Endothelial cell of hepatic sinusoid (primary cell): ENCODE measurements around the gene ADAR.

Source experiments
- in situ Hi-C: cut with HindIII; loops from 2 replicates; pipeline ENCODE4 v1.10.0; 2017; ENCODE audit warnings: low sequenced_read_pairs

ADAR gene

DNA sequence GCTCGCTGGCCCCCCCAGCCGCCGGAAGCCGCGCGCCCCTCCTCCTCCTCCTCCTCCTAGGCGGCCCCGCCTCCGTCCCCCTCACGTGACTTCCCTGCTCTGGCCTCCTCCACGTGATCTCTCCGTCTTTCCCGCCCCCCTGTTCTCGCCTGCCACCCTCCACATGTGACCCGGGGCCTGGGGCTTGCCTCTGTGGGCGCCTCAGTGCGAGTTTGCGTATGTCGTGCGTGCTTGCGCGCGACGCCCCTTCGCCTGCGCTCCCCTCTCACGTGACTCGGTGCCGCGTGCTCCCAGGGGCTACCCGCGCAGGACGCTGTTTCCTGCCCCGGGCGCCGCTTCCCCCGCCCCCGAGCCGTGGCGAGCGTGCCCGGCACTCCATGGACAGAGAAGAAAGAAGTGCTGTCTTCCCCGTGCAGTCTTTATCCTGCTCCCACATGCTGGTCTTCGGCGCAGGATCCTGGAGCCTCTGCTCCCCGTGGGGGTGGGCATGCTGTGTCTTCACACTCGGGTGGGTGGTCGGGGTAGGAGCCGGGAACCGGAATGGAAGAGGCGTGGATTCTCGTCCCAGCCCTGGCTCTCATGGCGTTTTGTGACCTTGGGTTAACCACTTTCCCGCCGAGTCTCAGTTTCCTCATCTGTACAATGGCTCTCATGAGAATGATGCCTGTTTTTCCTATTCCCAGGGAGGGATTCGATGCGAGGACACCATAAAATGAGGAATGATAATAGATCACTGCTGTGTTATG lies 49.1 kb downstream of the ADAR start:
- in situ Hi-C loops: loop anchor here (5.0 kb wide), 1 partner anchor 77 kb away; no protein-coding TSS in a partner anchor

DNA sequence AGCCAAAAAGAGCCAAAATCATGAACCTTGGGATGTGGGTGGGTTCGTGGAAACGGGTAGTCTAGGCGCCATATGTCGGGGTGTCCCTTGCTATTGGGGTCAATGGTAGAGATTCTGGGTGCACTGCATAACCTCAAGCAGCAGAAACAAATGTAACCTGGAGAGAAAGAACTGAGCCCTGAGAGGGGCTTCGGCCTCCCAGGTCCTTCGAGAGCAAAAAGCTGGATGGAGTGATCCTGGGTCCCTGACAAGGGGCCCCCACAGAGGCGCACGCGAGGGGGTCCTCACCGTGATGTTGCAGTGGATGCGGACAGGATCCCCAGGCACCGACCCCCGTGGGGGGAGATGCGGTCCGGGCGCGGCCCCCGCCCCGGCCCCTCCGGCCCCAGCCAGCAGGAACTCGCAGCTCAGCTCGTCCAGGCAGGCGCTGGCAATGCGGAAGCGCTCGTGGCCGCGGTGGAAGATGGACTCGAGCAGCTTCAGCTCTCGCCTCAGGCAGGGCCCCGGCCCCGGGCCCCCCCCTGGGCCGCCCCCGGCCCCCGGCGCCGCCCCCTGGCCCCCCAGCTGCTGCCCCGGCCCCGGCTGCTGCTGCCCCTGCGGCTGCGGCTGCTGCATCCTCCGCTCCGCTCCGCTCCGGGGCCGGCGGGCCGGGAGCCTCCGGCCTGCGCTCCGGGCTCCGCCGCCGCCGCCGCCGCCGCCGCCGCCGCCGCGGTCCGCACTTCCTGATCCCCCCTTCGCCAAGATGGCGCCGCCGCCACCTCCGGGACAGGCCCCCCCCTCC lies 49.9 kb downstream of the ADAR start, which contains the start of gene UBE2Q1:
UBE2Q1 (minus strand) TSS at position 724 of the 781 bp plus-strand sequence; CDS start at position 615, 109 bp downstream.
- in situ Hi-C loops: loop anchor here (5.0 kb wide), 1 partner anchor 76 kb away; no protein-coding TSS in a partner anchor

DNA sequence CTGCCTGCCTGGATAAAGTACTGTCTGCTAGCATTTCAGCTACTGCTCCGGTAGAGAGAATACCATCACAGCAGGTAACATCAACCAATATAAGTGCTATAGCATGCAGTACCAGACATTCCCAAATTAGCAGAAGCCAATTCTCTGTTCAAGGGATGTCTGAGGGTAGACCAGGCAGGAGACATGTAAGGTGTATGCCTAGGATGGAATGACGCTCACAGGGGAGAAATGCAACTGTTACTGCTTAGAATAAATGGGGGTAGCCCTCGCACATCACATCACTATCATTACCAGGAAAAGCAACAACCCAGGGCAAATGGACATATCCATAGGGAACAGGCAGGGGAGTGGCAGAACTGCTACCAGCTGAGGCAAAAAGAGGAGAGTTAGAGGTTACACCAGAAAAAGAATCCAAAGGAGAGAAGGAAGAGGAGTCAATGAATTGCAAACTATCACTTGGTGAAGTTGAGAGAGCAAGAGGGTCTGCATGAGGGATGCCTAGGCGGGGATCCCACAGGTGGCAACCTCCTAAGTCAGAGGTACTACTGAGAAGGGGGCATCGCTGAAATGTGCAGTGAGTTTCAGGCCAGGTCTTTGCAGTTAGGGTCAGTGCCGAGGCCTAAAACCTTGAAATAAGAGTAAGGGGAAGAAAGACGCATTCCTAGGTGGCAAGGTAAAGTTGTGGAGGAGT lies 50.6 kb downstream of the ADAR start:
- in situ Hi-C loops: loop anchor here (5.0 kb wide), 1 partner anchor 75 kb away; no protein-coding TSS in a partner anchor

DNA sequence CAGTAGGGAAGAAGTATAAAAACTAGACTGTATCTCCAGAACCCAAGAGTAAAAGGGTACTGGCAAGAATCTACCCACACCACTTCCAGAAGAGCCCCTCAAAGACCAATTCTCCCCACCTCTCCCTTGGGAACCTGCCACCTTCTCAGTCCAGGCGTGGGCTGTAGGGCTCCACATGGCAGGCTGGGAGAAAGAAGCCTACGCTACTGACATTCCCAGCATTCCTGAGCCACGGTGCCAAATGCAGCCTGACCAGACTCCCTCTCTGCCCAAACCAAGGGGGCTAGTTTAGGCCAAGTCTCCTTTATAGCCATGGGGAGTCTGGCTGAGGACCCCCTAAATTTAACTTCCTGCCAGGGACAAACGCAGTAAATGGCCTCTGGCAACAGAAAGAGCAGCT lies 51.6 kb downstream of the ADAR start:
- in situ Hi-C loops: loop anchor here (5.0 kb wide), 1 partner anchor 74 kb away; no protein-coding TSS in a partner anchor

DNA sequence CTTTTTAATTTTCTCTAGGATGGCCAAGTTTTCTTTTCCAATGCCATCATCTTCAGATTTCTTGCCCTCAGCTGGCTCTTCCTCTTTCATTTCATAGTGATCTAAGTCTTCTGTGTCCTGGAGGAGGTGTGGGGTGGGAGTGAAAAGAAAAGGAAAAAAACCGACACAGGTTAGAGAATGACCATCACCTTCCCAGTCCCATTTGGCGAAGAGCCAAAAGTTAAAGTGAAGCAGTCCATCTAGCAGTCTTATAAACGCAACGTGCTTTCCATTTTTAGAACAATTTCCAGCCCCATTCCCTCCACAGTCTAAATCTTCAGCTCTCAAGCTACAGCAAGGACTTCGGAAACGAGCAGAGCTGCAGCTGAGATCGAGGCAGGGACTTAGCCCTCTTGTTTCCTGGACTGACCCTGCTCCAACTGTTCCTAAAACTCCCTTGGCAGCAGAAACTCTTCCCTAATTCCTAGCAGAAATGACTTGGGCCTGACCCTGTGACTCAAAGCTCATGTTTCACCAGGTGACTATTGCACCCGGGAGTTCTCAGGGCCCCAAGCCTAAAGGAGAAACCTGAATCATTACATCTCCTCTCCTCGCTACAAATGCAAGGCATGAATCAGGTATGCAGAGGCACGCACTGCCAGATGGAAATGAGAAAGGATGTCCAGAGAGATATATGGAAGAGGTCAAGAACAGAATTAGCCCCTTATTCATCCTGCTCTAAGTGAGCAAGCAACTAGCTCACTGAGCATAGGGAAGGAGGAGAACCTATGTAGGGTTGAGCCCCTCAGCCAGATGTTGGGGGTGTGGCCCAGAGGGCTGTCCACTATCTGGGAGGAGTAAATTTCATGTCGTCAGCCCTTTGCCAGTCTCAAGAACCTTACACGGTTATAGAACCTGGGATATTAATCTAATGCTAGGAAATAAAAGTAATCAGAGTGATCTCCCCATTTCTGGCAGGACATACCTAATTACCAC lies 54.6 kb downstream of the ADAR start:
- in situ Hi-C loops: no loop called here

- in situ Hi-C loops: no loop called here
Observed at GRCh38 chr1:154552036-154552435, 56.0 kb downstream of the ADAR start.

- in situ Hi-C loops: no loop called here
Observed at GRCh38 chr1:154551474-154551873, 56.5 kb downstream of the ADAR start.

GRCh38 chr1:154550657-154551056 lies 57.3 kb downstream of the ADAR start:
- in situ Hi-C loops: no loop called here

GRCh38 chr1:154550070-154550469 lies 57.9 kb downstream of the ADAR start:
- in situ Hi-C loops: no loop called here

DNA sequence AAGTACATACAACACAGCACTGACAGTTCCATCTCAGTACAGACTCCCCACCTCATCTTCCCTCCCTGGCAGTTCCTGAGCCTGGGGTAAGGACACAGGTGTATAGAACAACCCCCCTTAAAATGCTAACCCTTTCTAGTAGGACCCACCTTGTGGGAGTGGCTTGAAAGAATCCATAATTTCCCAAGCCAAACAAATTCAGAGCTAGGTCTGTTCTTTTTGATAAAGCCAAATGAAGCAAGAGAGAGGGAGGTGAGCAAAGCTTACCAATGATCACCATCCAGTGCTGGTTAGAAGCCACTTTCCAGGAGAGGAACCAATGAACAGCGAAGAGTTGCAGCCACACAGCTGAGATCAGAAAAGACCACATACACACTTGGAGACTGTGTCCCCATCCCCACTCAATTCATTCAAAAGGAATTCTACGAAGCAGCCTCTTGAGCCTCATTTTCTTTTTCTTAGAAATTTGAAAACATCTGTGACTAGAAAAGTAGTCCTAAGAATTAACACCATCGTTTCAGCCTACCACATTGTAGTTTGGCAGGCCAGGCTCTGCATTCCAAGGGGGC lies 58.7 kb downstream of the ADAR start:
- in situ Hi-C loops: no loop called here

- in situ Hi-C loops: no loop called here
Observed at GRCh38 chr1:154548028-154548427, 60.0 kb downstream of the ADAR start.

DNA sequence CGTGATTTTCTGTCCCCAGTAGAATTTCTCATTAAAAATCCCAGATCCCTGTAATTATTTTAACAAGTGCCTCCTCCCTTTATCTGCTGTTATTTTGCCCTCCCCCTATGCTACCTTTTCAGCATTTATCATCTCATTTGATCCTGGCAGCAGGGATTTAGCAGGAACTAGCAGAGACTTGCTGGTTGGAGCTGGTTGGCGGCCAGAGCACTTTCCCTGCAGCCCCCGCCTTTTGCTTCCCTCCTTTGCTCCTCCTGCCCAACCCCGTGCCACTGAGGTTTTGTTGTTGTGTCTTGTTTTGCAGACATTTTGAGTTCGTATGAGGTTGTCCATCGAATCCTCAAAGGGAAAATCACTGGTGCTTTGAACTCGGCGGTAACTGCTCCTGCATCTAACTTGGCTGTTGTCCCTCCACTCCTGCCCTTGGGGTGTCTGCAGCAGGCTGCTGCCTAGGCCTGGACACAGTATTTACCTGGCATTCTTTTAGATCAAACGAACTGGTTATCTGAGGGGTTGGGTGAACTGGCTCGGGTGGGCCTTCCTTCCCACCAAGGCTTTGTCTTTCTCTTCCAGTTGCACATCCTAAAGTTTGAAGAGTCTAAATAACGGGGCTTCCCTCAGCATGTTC lies 60.8 kb downstream of the ADAR start:
- in situ Hi-C loops: no loop called here

GRCh38 chr1:154546264-154547063 lies 61.5 kb downstream of the ADAR start:
- in situ Hi-C loops: no loop called here

GRCh38 chr1:154541231-154541630 lies 66.8 kb downstream of the ADAR start:
- in situ Hi-C loops: no loop called here

DNA sequence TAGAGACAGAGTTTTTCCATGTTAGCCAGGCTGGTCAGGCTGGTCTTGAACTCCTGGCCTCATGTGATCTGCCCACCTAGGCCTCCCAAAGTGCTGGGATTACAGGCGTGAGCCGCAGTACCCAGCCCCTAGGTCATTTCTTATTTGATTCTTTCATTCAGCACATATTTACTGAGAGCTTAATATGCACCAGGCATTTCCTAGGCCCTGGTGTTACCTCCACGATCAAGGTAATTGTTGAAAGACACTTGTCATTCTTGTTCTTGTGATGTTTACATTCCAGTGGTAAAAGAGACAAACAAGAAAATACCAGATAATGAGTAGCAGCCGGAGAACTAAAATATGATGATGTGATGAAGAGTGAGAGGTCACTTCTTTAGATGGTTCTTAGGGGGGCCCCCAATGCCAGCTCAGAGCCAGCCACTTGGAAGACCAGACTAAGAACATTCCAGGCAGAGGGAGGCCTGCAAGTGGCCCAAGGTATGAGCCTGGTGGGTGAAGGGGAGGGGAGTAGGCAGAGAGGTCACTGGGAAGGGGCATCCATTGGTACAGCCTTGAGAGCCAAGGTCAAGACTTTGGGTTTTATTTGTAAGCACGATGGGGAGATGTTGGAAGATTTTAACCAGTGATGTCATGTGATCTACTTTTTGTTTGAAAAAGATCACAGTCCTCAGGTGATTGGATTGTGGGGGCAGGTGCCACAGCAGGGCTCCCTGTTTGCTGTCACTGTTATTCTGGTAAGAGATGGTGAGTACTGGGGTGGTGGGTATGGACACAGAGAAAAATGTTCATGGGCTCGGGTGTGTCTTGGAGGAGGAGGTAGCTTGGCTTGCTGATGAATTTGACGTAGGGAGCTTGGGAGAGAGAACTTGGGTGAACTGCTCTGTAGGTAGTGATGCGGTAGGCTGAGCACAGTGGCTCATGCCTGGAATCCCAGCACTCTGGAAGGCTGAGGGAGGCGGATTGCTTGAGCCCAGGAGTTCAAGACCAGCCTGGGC lies 68.2 kb downstream of the ADAR start:
- in situ Hi-C loops: no loop called here

GRCh38 chr1:154536570-154536969 lies 71.4 kb downstream of the ADAR start:
- in situ Hi-C loops: no loop called here
